Heart left ventricle (tissue), 16 donors: ENCODE measurements around the gene HOXB2. TPM values are rescaled to one million over a fixed set of nuclear protein-coding genes. Genes with fewer than 3 reads are reported as not detected.

Source experiments
- ATAC-seq, 4 donors: fragments of 200-7000 bp; cut with Tn5 transposase; one replicate each; pipeline ENCODE4 v1.9.1; 2020 to 2022; ENCODE audit warnings: moderate library complexity in 4 of 4, mild to moderate bottlenecking in 3 of 4, moderate number of reproducible peaks in 1 of 4
- DNase-seq, 5 donors: peaks; one replicate each; pipeline ENCODE4 v3.0.0-alpha.2; 2020
- H3K27ac ChIP-seq, 12 donors: fragments of 200-600 bp; sonication (generic) in 4 of 12; one replicate each; pipeline versions ENCODE4 v1.5.0 to v1.8.0; 2016 to 2022; ENCODE audit warnings: mild to moderate bottlenecking in 2 of 12
- H3K27me3 ChIP-seq, 9 donors: fragments of 200-600 bp; sonication (generic) in 2 of 9; one replicate each; pipeline versions ENCODE4 v1.5.1 to v1.8.0; 2016 to 2022; ENCODE audit warnings: mild to moderate bottlenecking in 3 of 9
- H3K36me3 ChIP-seq, 9 donors: fragments of 200-600 bp; sonication (generic) in 2 of 9; one replicate each; pipeline versions ENCODE4 v1.5.0 to v1.8.0; 2018 to 2022; ENCODE audit warnings: mild to moderate bottlenecking in 2 of 9
- H3K4me1 ChIP-seq, 12 donors: fragments of 200-600 bp; sonication (generic) in 4 of 12; one replicate each; pipeline versions ENCODE4 v1.5.0 to v1.8.0; 2016 to 2022; ENCODE audit warnings: mild to moderate bottlenecking in 3 of 12
- H3K4me3 ChIP-seq, 12 donors: fragments of 200-600 bp; sonication (generic) in 4 of 12; one replicate each; pipeline versions ENCODE4 v1.5.0 to v1.8.0; 2017 to 2022; ENCODE audit warnings: mild to moderate bottlenecking in 9 of 12, moderate library complexity in 4 of 12
- H3K9me3 ChIP-seq, 12 donors: fragments of 200-600 bp; sonication (generic) in 4 of 12; one replicate each; pipeline versions ENCODE4 v1.5.0 to v1.8.0; 2016 to 2022; ENCODE audit warnings: mild to moderate bottlenecking in 1 of 12
- POLR2A ChIP-seq, 2 donors: fragments of 450-650 bp; IDR thresholded peaks; one replicate each; pipeline ENCODE4 v1.6.1; 2017; ENCODE audit warnings: antibody characterized with exemption in 2 of 2, mild to moderate bottlenecking in 2 of 2, moderate library complexity in 2 of 2
- WGBS, 4 donors: extraction: QIAGEN DNeasy Blood & Tissue Kit in 2 of 4; methylation state at CpG; one replicate each; pipeline versions ENCODE4 v1.1.5 to v1.1.7; 2013 to 2018; 5-methylcytosine and 5-hydroxymethylcytosine counted together
- intact Hi-C, 10 donors: fragments of 100-400 bp; cut with DNase I; formaldehyde crosslinking; loops; one replicate each; pipeline versions ENCODE4 v1.11.1 to v1.14.2; 2022
- microRNA counts, 2 donors: library from miRNA; unstranded; fragments of <30 nt; microRNA quantifications; one replicate each; lab custom pipeline; 2016
- polyA plus RNA-seq, 2 donors: library from polyadenylated mRNA; stranded (reverse); fragments of 200-250 nt; gene quantifications; one replicate each; pipeline ENCODE4 v1.2.3, GENCODE V29; 2013
- total RNA-seq, 9 donors: library from RNA; depleted of rRNA in 2 of 9; stranded (reverse); fragments of >200 nt in 2 of 9; fragmentation: NEBNext Ultra II Directional in 3 of 9; extraction: Animal tissue kit (Norgen Biotek cat#: 25700) in 3 of 9; gene quantifications; one replicate each; pipeline versions ENCODE4 v1.1.0 to v1.2.4, GENCODE V29; 2016 to 2023
- TF ChIP-seq, protein P1 (sequence below), 12 donors: fragments of 200-600 bp; sonication (generic) in 4 of 12; IDR thresholded peaks; one replicate each; pipeline versions ENCODE4 v1.5.0 to v1.8.0; 2018 to 2022; ENCODE audit warnings: antibody characterized with exemption in 12 of 12, mild to moderate bottlenecking in 5 of 12
- donor health status: ischemic (EF 13 %, LVEDD 7.1; RV severe dilation, severe dysfunction).
- donor health status: healthy with polysubstance abuse.
- donor health status: DM: no; HTN: yes; CAD: no.
- donor health status: DM: no; HTN: no; CAD: no.
- donor health status: ischemic (EF 25% LVEDD 6.9; RV normal size, moderate dysfunction).
- donor health status: ischemic (EF 25% LVEDD 5.7; RV mildly dilated, moderate dysfunction).
- donor health status: healthy.
- donor health status: DM: yes; HTN: yes; CAD: no.
- donor health status: ischemic (EF 35%, LVEDD 5.7; RV mildly dilated, moderate dysfunction).
- donor health status: nonischemic (EF 11% LVEDD 7.7; RV severe dilation, severe dysfunction).
- donor health status: DM: yes; HTN: yes; CAD: no.
- donor health status: PGD.
- donor health status: ischemic (EF 29% LVEDD 5.4; RV normal size, mild dysfunction).
- donor health status: nonischemic (EF 23%, LVEDD 6.1; RV moderate dilation, normal function).

The HOXB2 gene
- total and polyA plus RNA-seq, 11 donors = 0.81 to 6.9 (median 3.0) TPM

DNA sequence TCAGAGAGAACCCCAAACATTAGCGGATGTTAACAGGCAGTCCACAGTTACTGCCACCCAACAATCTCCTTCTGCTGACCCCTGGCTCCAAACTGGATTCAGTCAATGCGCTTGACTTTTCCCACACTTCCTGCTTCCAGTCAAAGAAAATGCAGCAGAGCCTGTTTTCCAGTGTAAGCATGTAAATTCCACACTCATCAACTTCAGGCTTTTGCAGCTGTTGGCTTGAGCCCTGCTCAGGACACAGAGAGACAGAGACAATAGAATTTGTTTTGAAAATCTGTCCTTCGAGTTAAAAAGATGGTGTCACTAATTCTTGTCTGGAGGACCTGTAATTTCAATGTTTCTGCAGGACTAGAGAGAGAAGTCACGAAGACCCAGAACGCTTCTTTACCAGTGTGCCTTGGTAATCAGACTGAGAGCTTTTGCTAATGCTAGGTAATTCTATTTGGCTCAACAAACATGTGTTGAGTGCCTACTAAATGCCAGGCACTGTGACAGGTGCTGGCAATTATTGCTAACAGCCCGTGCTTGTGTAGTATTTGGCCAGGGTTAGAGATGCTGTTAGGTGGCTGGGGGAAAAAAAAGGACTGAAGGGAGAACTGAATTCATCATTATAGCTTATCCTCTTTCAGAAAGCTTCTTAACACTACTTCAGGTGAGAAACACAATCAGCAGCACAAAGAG is 46.6 kb downstream of the HOXB2 start:
- Histone ChIP-seq H3K27ac (no peak overlapping the region), H3K27me3 (peaks cover 6 to 99% (median 28%) of the 10 kb centered on the region in 9 donors), H3K4me1 (no peaks in the 10 kb centered on the region), H3K36me3 (no peaks in the 10 kb centered on the region), H3K9me3 (no peaks in the 10 kb centered on the region), H3K4me3 (no peak overlapping the region)
- ATAC-seq (no peak), DNase-seq (no peak)
- TF ChIP-seq POLR2A (IDR thresholded peaks at IDR 0.05) = no peak
- TF ChIP-seq, protein P1, sequence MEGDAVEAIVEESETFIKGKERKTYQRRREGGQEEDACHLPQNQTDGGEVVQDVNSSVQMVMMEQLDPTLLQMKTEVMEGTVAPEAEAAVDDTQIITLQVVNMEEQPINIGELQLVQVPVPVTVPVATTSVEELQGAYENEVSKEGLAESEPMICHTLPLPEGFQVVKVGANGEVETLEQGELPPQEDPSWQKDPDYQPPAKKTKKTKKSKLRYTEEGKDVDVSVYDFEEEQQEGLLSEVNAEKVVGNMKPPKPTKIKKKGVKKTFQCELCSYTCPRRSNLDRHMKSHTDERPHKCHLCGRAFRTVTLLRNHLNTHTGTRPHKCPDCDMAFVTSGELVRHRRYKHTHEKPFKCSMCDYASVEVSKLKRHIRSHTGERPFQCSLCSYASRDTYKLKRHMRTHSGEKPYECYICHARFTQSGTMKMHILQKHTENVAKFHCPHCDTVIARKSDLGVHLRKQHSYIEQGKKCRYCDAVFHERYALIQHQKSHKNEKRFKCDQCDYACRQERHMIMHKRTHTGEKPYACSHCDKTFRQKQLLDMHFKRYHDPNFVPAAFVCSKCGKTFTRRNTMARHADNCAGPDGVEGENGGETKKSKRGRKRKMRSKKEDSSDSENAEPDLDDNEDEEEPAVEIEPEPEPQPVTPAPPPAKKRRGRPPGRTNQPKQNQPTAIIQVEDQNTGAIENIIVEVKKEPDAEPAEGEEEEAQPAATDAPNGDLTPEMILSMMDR (IDR thresholded peaks at IDR 0.05) = no peak
- WGBS, 4 donors = 66 to 77% (median 71%) methylated on average over 6 of the region's 6 CpGs
- intact Hi-C loops = no loop called here

DNA sequence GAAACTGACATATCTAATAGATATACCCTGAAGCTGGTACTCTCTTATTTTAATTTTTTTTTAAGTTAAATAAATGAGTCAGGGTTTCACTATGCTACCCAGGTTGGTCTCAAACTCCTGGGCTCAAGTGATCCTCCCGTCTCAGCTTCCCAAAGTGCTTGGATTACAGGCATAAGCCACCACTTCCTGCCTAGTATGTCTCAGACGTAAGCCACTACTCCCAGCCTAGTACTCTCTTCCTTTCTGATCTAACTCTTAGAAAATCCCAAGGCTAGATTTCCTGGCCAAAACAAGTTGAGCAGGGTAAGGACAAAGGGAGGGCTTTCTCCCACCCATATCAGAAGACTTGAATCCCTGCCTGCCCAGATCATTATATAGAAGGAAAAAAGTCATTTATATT is 47.8 kb downstream of the HOXB2 start:
- H3K27me3 ChIP-seq = peaks cover 6 to 94% (median 28%) of the 10 kb centered on the region in 9 donors
- no peak for ATAC-seq
- TF ChIP-seq, protein P1 (IDR thresholded peaks at IDR 0.05) = no peak
- no peak for TF ChIP-seq POLR2A (IDR thresholded peaks at IDR 0.05)

DNA sequence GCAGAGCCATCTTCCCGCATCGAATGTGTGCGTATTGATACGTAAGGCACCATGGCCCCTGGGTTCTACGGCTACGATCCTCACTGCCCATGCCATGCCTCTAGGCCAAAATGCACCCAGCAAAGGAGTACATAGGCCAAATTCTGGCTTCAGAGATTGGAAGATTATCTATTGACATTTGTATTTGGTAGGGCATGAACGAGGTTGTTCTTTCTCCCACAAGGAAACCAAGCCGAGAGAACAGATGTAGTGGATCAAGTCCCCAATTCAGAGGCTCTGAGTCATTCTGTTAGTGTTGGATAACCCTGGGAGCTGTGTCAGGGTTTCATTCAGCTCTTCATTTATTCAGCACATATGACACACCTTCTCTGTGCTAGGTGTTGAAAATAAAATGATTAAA is 50.6 kb downstream of the HOXB2 start:
- 81 to 91% (median 90%) methylated on average over 8 of the region's 8 CpGs for WGBS, 4 donors
- H3K27me3 ChIP-seq = peaks cover 0 to 88% (median 20%) of the 10 kb centered on the region in 9 donors

More for the DNA sequence above, 47.8 kb downstream of the HOXB2 start:
- Histone ChIP-seq H3K4me1 (peaks cover 0 to 9% (median 6%) of the 10 kb centered on the region in 12 donors), H3K27ac (no peak overlapping the region), H3K4me3 (no peak overlapping the region), H3K9me3 (no peaks in the 10 kb centered on the region), H3K36me3 (no peaks in the 10 kb centered on the region)
- intact Hi-C loops = no loop called here
- no peak for DNase-seq
- WGBS, 4 donors = 33 to 43% (median 42%) methylated on average over 2 of the region's 2 CpGs

More for the DNA sequence above, 50.6 kb downstream of the HOXB2 start:
- Histone ChIP-seq H3K27ac (no peak overlapping the region), H3K36me3 (no peaks in the 10 kb centered on the region), H3K4me3 (no peak overlapping the region), H3K9me3 (no peaks in the 10 kb centered on the region), H3K4me1 (peaks cover 0 to 19% (median 6%) of the 10 kb centered on the region in 12 donors)
- ATAC-seq (no peak), DNase-seq (no peak)
- TF ChIP-seq, protein P1 (IDR thresholded peaks at IDR 0.05) = no peak
- TF ChIP-seq POLR2A (IDR thresholded peaks at IDR 0.05) = no peak
- intact Hi-C loops = no loop called here

MicroRNA genes within 50 kb of the gene (microRNA counts, 767-probe panel; counts per million panel counts)
- 2,971 to 3,165 counts per million in 2 donors for microRNA hsa-miR-10a-5p (lab: Ali Mortazavi, UCI)

Other genes with a start within 250 kb of the HOXB2 start
- gene SKAP1, start 114.9 kb downstream of the HOXB2 start, total RNA-seq = 1 to 10 TPM in 2 of 9 donors, under 1 TPM in 1, not detected in 6; 0.31 to 5.3 (median 1.2) TPM
- gene SKAP1, start 114.9 kb downstream of the HOXB2 start, polyA plus RNA-seq = under 1 TPM; 0.25 to 0.38 TPM
- gene HOXB1, start 14.1 kb downstream of the HOXB2 start, total RNA-seq = not detected
- not detected for gene HOXB1, start 14.1 kb downstream of the HOXB2 start, polyA plus RNA-seq
- 1 to 10 TPM in 2 of 9 donors, under 1 TPM in 6, not detected in 1; 0.27 to 2.8 (median 0.66) TPM for gene HOXB4, start 33.2 kb upstream of the HOXB2 start, total RNA-seq
- gene HOXB4, start 33.2 kb upstream of the HOXB2 start, polyA plus RNA-seq = under 1 TPM; 0.29 to 0.30 TPM
- 1 to 10 TPM in 7 of 9 donors, under 1 TPM in 2; 0.11 to 5.5 (median 2.0) TPM for gene HOXB3, start 45.1 kb upstream of the HOXB2 start, total RNA-seq
- 1 to 10 TPM in 1 of 2 donors, under 1 TPM in 1; 0.61 to 2.0 TPM for gene HOXB3, start 45.1 kb upstream of the HOXB2 start, polyA plus RNA-seq
- 1 to 10 TPM in 1 of 9 donors, under 1 TPM in 2, not detected in 6; 0.17 to 1.0 (median 0.35) TPM for gene HOXB5, start 48.7 kb upstream of the HOXB2 start, total RNA-seq
- gene HOXB5, start 48.7 kb upstream of the HOXB2 start, polyA plus RNA-seq = under 1 TPM; 0.04 to 0.08 TPM
- gene HOXB6, start 59.9 kb upstream of the HOXB2 start, total RNA-seq = 1 to 10 TPM in 2 of 9 donors, under 1 TPM in 6, not detected in 1; 0.30 to 2.0 (median 0.62) TPM
- gene HOXB6, start 59.9 kb upstream of the HOXB2 start, polyA plus RNA-seq = under 1 TPM; 0.38 to 0.57 TPM
- under 1 TPM in 4 of 9 donors, not detected in 5; 0.25 to 0.88 (median 0.55) TPM for gene HOXB7, start 65.9 kb upstream of the HOXB2 start, total RNA-seq
- under 1 TPM; 0.12 to 0.46 TPM for gene HOXB7, start 65.9 kb upstream of the HOXB2 start, polyA plus RNA-seq
- gene HOXB8, start 70.2 kb upstream of the HOXB2 start, total RNA-seq = not detected
- gene HOXB8, start 70.2 kb upstream of the HOXB2 start, polyA plus RNA-seq = not detected
- not detected for gene HOXB9, start 81.2 kb upstream of the HOXB2 start, total RNA-seq
- gene HOXB9, start 81.2 kb upstream of the HOXB2 start, polyA plus RNA-seq = not detected
- gene PRAC1, start 177.4 kb upstream of the HOXB2 start, total RNA-seq = not detected
- gene PRAC1, start 177.4 kb upstream of the HOXB2 start, polyA plus RNA-seq = not detected
- not detected for gene PRAC2, start 178.1 kb upstream of the HOXB2 start, total RNA-seq
- gene PRAC2, start 178.1 kb upstream of the HOXB2 start, polyA plus RNA-seq = not detected
- gene HOXB13, start 183.6 kb upstream of the HOXB2 start, total RNA-seq = not detected
- gene HOXB13, start 183.6 kb upstream of the HOXB2 start, polyA plus RNA-seq = not detected